IMR-90 (cell line): ENCODE results near the gene TFAP2A.

Experiments
- CEBPB ChIP-seq: IDR thresholded peaks from 2 replicates; pipeline ENCODE4 v1.6.1; 2012; ENCODE audit warnings: low read depth, low read length, improper control_type of control experiment
- POLR2A ChIP-seq: IDR thresholded peaks from 2 replicates; pipeline ENCODE4 v1.6.1; 2012; ENCODE audit warnings: mild to moderate bottlenecking, low read depth, low read length
- SMC3 ChIP-seq: fragments of 150-350 bp; IDR thresholded peaks from 2 replicates; pipeline ENCODE4 v1.6.1; 2016; ENCODE audit warnings: low read depth, mild to moderate bottlenecking, antibody characterized with exemption, low read length, moderate library complexity
- TF ChIP-seq, protein P1 (sequence below): conservative IDR thresholded peaks from 2 replicates; pipeline ENCODE4 v1.5.1; 2012; ENCODE audit warnings: mild to moderate bottlenecking, low read depth, low read length, improper control_type of control experiment
- TF ChIP-seq, protein P2 (sequence below): fragments of 150-350 bp; IDR thresholded peaks from 2 replicates; pipeline ENCODE4 v1.6.1; 2017; ENCODE audit warnings: mild to moderate bottlenecking, antibody characterized with exemption, low read length, low read depth

DNA sequence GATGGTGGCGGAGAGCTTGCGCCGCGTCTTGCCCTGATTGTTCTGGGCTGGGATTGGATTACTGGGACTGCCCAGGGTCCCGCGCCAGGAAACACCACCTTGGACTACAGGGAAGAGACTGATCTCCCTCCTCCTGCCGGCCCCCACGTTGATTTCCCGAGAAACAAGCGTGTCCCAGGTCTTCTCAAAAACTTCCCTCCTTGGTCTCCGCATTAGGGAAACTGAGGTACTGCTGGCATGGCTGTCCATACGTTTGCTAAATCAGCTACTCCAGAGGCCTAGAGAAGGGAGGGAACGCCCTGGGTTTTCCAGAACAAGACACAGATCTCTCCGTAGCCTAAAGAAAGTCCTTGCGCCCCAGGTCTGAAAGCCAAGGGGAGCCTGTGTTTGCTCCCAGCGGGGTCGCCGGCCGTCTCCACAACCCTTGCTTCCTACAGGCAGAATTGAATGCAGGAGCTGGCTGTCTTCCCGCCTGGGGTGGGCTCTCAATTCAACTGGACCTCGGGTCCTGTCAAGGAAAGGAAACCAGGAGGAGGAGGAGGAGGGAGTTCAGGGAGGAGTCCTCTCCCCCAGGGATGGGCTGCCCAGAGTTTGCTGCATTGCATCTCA, 29.2 kb downstream of the TFAP2A start:
- TF ChIP-seq, protein P1, sequence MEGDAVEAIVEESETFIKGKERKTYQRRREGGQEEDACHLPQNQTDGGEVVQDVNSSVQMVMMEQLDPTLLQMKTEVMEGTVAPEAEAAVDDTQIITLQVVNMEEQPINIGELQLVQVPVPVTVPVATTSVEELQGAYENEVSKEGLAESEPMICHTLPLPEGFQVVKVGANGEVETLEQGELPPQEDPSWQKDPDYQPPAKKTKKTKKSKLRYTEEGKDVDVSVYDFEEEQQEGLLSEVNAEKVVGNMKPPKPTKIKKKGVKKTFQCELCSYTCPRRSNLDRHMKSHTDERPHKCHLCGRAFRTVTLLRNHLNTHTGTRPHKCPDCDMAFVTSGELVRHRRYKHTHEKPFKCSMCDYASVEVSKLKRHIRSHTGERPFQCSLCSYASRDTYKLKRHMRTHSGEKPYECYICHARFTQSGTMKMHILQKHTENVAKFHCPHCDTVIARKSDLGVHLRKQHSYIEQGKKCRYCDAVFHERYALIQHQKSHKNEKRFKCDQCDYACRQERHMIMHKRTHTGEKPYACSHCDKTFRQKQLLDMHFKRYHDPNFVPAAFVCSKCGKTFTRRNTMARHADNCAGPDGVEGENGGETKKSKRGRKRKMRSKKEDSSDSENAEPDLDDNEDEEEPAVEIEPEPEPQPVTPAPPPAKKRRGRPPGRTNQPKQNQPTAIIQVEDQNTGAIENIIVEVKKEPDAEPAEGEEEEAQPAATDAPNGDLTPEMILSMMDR: no peak
- TF ChIP-seq POLR2A: no peak
- no peak for TF ChIP-seq CEBPB
- TF ChIP-seq, protein P2, sequence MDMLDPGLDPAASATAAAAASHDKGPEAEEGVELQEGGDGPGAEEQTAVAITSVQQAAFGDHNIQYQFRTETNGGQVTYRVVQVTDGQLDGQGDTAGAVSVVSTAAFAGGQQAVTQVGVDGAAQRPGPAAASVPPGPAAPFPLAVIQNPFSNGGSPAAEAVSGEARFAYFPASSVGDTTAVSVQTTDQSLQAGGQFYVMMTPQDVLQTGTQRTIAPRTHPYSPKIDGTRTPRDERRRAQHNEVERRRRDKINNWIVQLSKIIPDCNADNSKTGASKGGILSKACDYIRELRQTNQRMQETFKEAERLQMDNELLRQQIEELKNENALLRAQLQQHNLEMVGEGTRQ: no peak
- TF ChIP-seq SMC3: no peak
